Type B pancreatic cell (in vitro differentiated cells): ENCODE results near the gene MAGEA12. TPM values are rescaled to one million over a fixed set of nuclear protein-coding genes. Genes with fewer than 3 reads are reported as not detected.
"Not testable (repeated sequence)": the region's sequence is repeated elsewhere in the genome, so short reads cannot be mapped to it uniquely, and the experiment has no call there.

Source experiments
- DNase-seq: peaks from one replicate; pipeline ENCODE4 v3.0.0; 2021; ENCODE audit warnings: mixed read lengths; ENCODE audit not compliant: unreplicated experiment; ENCODE audit errors: extremely low spot score
- H3K27ac Mint-ChIP-seq: 2 replicates; pipeline ENCODE4 v1.8.0; 2021; ENCODE audit warnings: mild to moderate bottlenecking, mixed read lengths
- H3K27me3 Mint-ChIP-seq: 2 replicates; pipeline ENCODE4 v1.8.0; 2021; ENCODE audit warnings: mixed read lengths
- H3K36me3 Mint-ChIP-seq: 2 replicates; pipeline ENCODE4 v1.8.0; 2021; ENCODE audit warnings: mixed read lengths
- H3K4me1 Mint-ChIP-seq: one replicate; pipeline ENCODE4 v1.8.0; 2021; ENCODE audit warnings: mixed read lengths; ENCODE audit not compliant: unreplicated experiment
- H3K4me3 Mint-ChIP-seq: 2 replicates; pipeline ENCODE4 v1.8.0; 2021; ENCODE audit warnings: mild to moderate bottlenecking, mixed read lengths
- H3K9me3 Mint-ChIP-seq: 2 replicates; pipeline ENCODE4 v1.8.0; 2021; ENCODE audit warnings: mixed read lengths
- CTCF ChIP-seq: fragments of 200-600 bp; sonication (generic); conservative IDR thresholded peaks from 2 replicates; pipeline ENCODE4 v1.5.0; 2021; ENCODE audit warnings: antibody characterized with exemption, mild to moderate bottlenecking
- long read RNA-seq: library from polyadenylated mRNA; unstranded; transcript quantifications from one replicate; pipeline ENCODE4 v2.0.0, GENCODE V29; 2020
- total RNA-seq: library from RNA; stranded (reverse); gene quantifications from 2 replicates; pipeline ENCODE4 v1.2.1, GENCODE V29; 2021; ENCODE audit warnings: low replicate concordance

MAGEA12 gene
- total RNA-seq: not detected in 2 replicates
- long read RNA-seq, partial matches to known transcripts: 0 of 1 reads
- long read RNA-seq, other reads (novel, unspliced or antisense): 0 of 1 reads

GRCh38 chrX:152733261-152733975 is at the start of gene MAGEA12, which contains the start of gene CSAG1:
Gene MAGEA12, plus strand, starts transcription at chrX:152733757. Its CDS starts 2,405 bp downstream, at chrX:152736162.
Gene CSAG1, minus strand, starts transcription at chrX:152733721. Its CDS starts 1,261 bp downstream, at chrX:152732460.
- no peaks in the 10 kb centered on the region for H3K4me1 Mint-ChIP-seq
- H3K4me3 Mint-ChIP-seq: no peak within 1 kb of the TSS
- no peak for TF ChIP-seq CTCF
- H3K27me3 Mint-ChIP-seq: peaks cover 3% of the 10 kb centered on the region
- H3K36me3 Mint-ChIP-seq: no peaks in the 10 kb centered on the region
- DNase-seq: no peak
- H3K27ac Mint-ChIP-seq: no peak within 1 kb of the TSS
- no peaks in the 10 kb centered on the region for H3K9me3 Mint-ChIP-seq

GRCh38 chrX:152697952-152698931 is 35.3 kb upstream of the MAGEA12 start, which contains the start of gene MAGEA3:
Gene MAGEA3, plus strand, starts transcription at chrX:152698794. Its CDS starts 2,039 bp downstream, at chrX:152700833.
- H3K36me3 Mint-ChIP-seq, H3K4me1 Mint-ChIP-seq, H3K4me3 Mint-ChIP-seq, DNase-seq, H3K27ac Mint-ChIP-seq, H3K27me3 Mint-ChIP-seq, H3K9me3 Mint-ChIP-seq: not testable (repeated sequence)

GRCh38 chrX:152700390-152700789 is 33.2 kb upstream of the MAGEA12 start:
- H3K27ac Mint-ChIP-seq, H3K4me1 Mint-ChIP-seq, H3K4me3 Mint-ChIP-seq, DNase-seq, H3K36me3 Mint-ChIP-seq, H3K9me3 Mint-ChIP-seq, H3K27me3 Mint-ChIP-seq: not testable (repeated sequence)

- not testable (repeated sequence) for DNase-seq, H3K27me3 Mint-ChIP-seq, H3K4me1 Mint-ChIP-seq, H3K9me3 Mint-ChIP-seq, H3K4me3 Mint-ChIP-seq, H3K36me3 Mint-ChIP-seq, H3K27ac Mint-ChIP-seq
Observed at GRCh38 chrX:152706500-152706899, 27.1 kb upstream of the MAGEA12 start.

- not testable (repeated sequence) for H3K27me3 Mint-ChIP-seq
Observed at GRCh38 chrX:152709173-152709572, 24.4 kb upstream of the MAGEA12 start, which contains the start of gene CSAG2. Gene CSAG2, minus strand, starts transcription at chrX:152709273. Its CDS starts 161 bp downstream, at chrX:152709112.

GRCh38 chrX:152713195-152713594 is 20.4 kb upstream of the MAGEA12 start:
- H3K36me3 Mint-ChIP-seq, DNase-seq, H3K27ac Mint-ChIP-seq, H3K9me3 Mint-ChIP-seq, H3K4me3 Mint-ChIP-seq, H3K4me1 Mint-ChIP-seq, H3K27me3 Mint-ChIP-seq: not testable (repeated sequence)

More at GRCh38 chrX:152709173-152709572, 24.4 kb upstream of the MAGEA12 start, which contains the start of gene CSAG2:
- H3K27ac Mint-ChIP-seq, DNase-seq, H3K36me3 Mint-ChIP-seq, H3K4me3 Mint-ChIP-seq, H3K4me1 Mint-ChIP-seq, H3K9me3 Mint-ChIP-seq: not testable (repeated sequence)

- not testable (repeated sequence) for H3K27ac Mint-ChIP-seq, H3K4me3 Mint-ChIP-seq, H3K4me1 Mint-ChIP-seq, H3K36me3 Mint-ChIP-seq, H3K9me3 Mint-ChIP-seq, DNase-seq, H3K27me3 Mint-ChIP-seq
Observed at GRCh38 chrX:152713815-152714787, 19.5 kb upstream of the MAGEA12 start, which contains the start of gene MAGEA2B. Gene MAGEA2B, plus strand, starts transcription at chrX:152714628. Its CDS starts 2,479 bp downstream, at chrX:152717107.

GRCh38 chrX:152725409-152725808 is 8.1 kb upstream of the MAGEA12 start:
- Mint-ChIP-seq H3K27me3 (no peaks in the 10 kb centered on the region), H3K4me3 (no peak overlapping the region), H3K36me3 (no peaks in the 10 kb centered on the region), H3K27ac (no peak overlapping the region), H3K9me3 (no peaks in the 10 kb centered on the region), H3K4me1 (no peaks in the 10 kb centered on the region)
- no peak for DNase-seq
- TF ChIP-seq CTCF: no peak

GRCh38 chrX:152734143-152734858 is 744 bp downstream of the MAGEA12 start:
- not testable (repeated sequence) for H3K9me3 Mint-ChIP-seq, H3K27ac Mint-ChIP-seq, H3K4me3 Mint-ChIP-seq, H3K27me3 Mint-ChIP-seq, H3K4me1 Mint-ChIP-seq, DNase-seq, H3K36me3 Mint-ChIP-seq
